NCI-H446 (cell line): Measurements from ENCODE around the gene PLK4.
"Not testable (repeated sequence)": the region's sequence is repeated elsewhere in the genome, so short reads cannot be mapped to it uniquely, and the experiment has no call there.

Experiments used
- DNase-seq, 2 experiments: peaks; one replicate each; lab custom pipeline; 2025; lab: John Stamatoyannopoulos, UW

Gene PLK4

DNA sequence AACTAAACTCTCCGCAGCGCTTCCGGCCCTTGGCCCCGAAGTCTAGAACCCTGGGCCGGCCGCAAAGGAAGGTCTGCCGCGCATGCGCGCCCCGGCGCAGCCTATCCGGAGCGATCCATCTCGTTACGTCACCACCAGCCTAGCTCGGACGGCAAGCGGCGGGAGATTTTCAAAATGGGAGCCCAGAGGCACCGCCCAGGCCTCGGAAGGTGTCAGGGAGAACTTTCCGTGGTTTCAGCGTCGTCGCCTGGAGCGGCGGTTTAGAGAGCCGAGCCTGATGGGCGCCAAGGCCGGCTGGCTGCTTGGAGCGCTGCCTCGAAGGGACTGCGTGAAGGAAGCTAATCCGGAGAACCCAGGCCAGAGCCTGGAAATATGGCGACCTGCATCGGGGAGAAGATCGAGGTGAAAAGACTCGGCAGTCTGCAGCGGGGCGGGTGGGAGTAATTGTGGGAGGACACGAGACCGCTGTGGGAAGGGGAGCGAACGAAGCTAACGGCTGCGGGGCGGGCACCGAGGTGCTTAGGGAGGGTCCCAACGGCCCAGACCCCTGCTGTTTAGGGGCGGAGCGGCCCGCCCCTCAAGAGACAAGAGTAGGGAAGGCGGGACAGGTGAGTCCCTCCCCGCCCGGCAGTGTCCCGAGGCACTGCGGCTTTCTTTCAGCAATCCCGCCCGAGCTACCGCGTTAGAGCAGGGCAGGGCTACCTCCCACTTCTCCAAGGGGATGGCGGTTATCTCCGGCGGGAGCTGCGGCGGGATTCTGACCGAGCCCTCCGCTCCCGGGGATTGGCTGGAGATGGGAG, at the start of gene PLK4:
Gene PLK4 (plus strand): TSS at position 131 of the 800 bp plus-strand sequence. CDS start 242 bp downstream, at position 373.
- peak; percentile 91 to 97 for DNase-seq

GRCh38 chr4:127832585-127832984, 48.1 kb upstream of the PLK4 start:
- DNase-seq, result no peak

DNA sequence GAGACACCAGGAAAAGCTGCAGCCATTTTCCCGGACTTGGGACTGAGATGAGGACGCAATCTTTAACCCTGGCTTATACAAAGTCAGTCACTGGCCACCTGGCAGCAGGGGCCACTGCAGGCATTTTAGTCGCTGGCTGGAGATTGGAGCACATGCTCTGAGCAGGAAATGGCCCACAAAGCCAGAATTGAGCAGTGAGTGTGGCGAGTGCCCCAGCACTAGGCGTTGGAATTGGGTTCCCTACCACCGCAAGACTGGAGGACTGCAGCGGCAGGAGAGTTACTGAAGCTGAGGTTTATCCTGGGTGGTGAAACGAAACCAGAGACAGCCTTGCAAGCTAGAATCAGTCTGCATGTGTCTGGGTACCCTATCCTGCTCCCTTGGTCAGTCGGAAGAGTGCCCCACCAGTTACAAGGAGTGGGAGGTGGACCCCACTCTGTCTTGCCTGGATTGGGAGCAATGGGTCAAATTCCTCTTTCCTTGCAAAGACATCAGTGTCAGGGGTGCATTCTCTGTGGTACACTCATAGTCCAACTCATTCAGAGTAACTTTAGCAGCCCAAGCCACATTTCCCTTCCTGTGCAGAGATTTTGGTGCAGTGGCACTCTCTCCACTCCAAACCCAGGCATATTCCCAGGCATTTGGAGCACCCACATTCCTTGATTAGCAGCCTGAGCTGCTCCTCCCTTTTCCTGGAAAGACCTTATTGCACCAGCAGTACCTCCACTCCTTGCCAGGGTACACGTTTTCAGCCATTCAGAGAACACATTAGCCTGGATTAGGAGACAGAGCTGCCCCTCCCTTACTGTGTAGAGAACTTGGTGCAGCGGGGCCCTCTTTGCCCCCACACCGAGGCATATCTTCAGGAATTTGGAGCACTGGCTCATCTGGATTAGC, 36.7 kb upstream of the PLK4 start:
- no peak for DNase-seq

GRCh38 chr4:127844601-127845116, 36.0 kb upstream of the PLK4 start:
- no peak for DNase-seq

GRCh38 chr4:127846061-127846460, 34.6 kb upstream of the PLK4 start:
- no peak for DNase-seq

GRCh38 chr4:127846765-127847164, 33.9 kb upstream of the PLK4 start:
- DNase-seq, result no peak

- DNase-seq, result no peak
These were observed 31.0 kb upstream of the PLK4 start for GRCh38 chr4:127849505-127850234.

- DNase-seq, result no peak
These were observed 28.0 kb upstream of the PLK4 start for GRCh38 chr4:127852661-127853060.

DNA sequence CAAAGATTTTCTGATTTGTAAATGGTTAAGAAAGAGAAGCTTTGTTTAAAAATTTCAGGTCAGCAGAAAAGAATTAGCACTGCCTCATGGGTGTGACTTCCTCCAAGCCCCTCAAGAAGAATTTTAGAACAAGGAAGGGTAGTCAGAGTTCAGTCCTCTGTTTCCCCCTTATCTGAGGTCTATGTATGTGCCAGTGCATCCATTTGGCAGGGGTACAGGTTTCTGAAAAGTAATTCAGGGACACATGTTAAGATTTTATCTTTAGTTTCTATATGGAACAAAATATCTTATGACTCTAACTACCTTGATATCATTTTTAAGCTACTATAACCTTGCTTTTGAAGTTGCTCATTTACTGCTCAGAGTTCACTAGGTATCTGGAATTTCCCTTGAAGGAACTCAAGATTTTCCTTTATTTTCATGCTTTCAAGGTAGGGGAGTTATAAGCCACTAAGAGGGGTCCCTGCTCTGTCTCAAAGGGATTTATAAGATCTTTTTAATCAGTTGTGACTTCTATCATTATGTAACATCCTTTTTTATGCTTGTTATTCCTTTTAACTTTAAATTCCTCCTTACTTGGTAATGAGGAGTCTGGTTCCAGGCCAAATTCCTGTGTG, 24.4 kb upstream of the PLK4 start:
- no peak for DNase-seq

GRCh38 chr4:127856813-127857447, 23.8 kb upstream of the PLK4 start:
- no peak for DNase-seq

DNA sequence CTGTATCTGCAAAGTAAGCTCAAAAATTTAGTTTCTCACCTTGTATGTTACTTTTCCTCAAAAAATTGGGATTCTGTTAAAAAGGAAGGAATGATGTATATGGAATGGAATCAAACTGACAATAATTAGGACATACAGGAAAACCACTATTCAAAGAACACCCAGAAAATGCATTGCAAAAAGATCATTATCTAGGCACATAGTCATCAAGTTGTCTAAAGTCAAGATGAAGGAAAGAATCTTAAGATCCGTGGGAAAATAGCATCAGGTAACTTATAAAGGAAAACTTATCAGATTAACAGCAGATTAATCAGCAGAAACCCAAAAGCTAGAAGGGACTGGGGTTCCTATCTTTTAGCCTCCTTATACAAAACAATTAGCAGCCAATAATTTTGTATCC, 23.1 kb upstream of the PLK4 start:
- no peak for DNase-seq

GRCh38 chr4:127868196-127868595, 12.5 kb upstream of the PLK4 start:
- DNase-seq, result no peak

GRCh38 chr4:127870281-127870680, 10.4 kb upstream of the PLK4 start:
- no peak for DNase-seq

DNA sequence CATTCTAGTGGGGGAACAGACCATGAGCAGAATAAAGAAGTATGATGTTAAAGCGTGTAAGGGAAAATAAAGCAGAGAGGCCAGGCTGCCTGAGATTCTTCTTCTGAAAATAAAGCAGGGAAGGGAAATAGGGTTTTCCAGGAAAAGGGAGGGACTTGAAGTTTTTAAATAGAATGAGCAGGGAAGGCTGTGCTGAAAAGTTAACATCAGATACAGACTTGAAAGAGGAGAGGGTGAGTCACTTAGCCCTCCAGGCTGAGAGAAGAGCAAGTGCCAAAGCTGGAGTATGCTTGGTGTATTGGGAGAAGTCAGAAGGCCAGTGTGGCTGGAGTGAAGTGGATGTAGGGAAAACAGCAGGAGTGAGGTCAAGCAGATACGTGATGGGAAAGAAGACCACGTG, 10.0 kb upstream of the PLK4 start:
- no peak for DNase-seq

DNA sequence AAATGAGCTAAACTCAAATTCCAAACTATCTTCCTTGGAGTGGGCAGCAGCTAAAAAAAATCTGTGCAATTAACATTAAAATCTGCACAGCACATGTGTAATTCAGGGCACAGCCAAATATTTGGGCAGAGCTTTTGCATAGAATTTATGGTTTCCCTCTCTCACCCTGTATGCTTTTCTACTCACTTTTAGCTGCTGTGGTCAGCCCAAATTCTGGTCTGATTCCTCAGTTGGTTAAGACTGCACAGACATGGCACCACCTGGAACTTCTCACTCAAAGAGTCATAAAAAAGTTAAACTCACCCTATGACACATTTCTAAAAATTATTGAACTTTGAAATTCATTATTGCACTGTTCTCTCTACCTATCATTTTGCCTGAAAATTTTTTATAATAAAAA, 4.9 kb upstream of the PLK4 start:
- DNase-seq, result no peak

GRCh38 chr4:127881563-127881864, 821 bp downstream of the PLK4 start:
- DNase-seq, result no peak

- no peak for DNase-seq
These were observed 7.9 kb downstream of the PLK4 start for GRCh38 chr4:127888559-127888958.

- DNase-seq, result no peak
These were observed 9.2 kb downstream of the PLK4 start for GRCh38 chr4:127889903-127890302.

DNA sequence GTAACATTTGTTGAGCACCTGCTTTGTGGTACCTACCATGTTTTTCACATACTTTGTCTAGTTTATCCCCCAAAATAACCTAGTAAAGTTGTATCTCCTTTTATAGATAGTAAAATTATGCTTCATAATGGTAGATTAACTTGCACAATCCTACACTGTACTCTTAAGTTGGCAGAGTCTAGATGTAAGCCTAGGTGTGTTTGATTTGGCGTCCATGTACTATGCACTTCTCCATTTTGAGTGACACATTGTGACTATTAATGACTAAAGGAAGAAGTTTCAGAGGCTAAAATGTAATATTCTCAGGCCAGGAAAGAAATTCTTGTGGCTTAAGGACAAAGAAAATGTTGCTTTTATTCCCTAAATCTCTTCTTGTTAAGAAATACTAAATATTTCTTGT, 15.4 kb downstream of the PLK4 start:
- DNase-seq, result no peak

DNA sequence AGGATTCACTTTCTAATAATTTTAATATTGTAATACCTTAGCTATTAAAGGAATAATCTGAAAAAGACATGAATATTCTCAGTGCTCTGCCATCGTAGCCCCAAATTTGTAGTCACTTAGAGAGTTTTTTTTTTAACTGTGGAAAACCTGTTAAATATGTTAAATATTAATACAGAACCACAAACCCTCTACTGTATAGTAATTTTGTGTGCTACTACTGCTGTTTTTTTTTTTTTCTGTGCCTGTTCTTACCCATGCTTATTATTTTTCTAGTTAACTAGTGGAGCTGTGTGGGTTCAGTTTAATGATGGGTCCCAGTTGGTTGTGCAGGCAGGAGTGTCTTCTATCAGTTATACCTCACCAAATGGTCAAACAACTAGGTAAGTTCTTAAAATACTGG, 15.8 kb downstream of the PLK4 start:
- no peak for DNase-seq

DNA sequence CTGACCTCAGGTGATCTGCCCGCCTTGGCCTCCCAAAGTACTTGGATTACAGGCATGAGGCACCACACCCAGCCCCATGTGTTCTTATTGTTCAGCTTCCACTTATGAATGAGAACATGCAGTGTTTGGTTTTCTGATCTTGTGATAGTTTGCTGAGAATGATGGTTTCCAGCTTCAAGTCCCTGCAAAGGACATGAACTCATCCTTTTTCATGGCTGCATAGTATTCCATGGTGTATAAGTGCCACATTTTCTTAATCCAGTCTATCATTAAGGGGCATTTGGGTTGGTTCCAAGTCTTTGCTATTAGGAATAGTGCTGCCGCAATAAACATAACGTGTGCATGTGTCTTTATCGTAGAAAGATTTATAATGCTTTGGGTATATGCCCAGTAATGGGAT, 19.0 kb downstream of the PLK4 start:
- DNase-seq, result not testable (repeated sequence)
